T-helper 1 cell (primary cell): ENCODE data around the gene CEPT1.

Source experiments
- DNase-seq, 5 donors: peaks; one replicate each; pipeline ENCODE4 v3.0.0-alpha.2; 2012 to 2020

The CEPT1 gene

DNA sequence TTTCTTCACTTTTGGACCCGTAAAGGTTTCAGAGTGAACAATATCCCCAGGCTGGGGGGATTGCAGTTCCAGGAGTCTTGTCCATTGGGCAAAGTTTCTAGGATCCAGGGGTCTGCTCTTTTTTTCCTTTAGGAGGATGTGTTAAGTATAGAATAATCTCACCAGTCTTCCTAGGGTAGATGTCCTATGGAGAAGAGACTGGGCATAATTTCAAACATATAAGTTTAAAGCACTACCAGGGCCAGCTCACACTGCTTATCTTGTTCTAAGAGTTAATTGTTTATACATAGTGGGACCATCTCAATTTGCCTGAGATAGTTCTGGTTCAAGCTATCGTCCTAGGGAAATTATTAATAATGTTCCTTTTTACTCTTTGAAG is 88.7 kb downstream of the CEPT1 start:
- no peak for DNase-seq

DNA sequence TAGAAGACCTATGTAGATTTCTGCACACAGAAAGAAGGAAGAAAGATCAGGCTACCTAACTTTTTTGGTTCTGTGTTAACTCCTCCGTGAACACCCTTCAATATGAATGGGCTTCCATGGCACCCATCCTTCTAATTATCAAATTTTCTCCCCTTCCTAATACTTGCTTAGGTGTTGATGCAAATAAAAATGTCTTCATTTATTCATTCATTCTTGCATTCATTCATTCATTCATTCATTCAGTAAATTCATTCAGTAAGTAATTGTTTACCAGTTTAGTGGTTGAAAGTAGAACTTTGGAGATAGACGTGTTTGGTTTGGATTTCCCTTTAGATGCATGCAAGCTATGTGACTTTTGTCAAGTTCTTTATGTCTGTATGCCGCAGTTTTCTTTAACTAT is 92.1 kb downstream of the CEPT1 start:
- DNase-seq = no peak

DNA sequence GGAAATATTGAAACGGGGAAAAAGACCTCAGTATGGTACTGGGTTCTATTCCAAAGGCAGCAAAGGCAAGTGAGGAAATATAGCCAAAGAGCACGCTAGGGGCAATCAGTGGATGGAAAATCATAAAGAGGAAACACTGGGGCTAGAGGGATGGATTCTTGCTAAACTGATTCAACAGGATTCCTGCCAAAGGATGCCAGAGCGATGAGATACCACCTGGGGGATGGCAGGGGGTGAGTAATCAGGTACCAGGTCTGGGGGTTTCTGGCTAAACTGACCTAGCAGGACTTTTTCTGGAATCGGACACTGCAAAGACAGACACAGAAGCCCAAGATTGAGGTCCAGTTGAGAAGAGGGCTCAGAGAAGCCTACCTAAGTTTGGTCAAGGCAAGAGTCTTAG is 94.2 kb downstream of the CEPT1 start:
- no peak for DNase-seq
